Bladder microvascular endothelial cell (primary cell): ENCODE measurements around the gene RBM15B. TPM values are rescaled to one million over a fixed set of nuclear protein-coding genes. Genes with fewer than 3 reads are reported as not detected.

ENCODE experiments used
- total RNA-seq: library from RNA; depleted of rRNA; stranded (reverse); fragments of >200 nt; gene quantifications from 2 replicates; pipeline ENCODE4 v1.2.3, GENCODE V29; 2014

Gene RBM15B
- total RNA-seq: 24.3 and 33.9 TPM in 2 replicates

GRCh38 chr3:51391075-51391565 lies at the start of gene RBM15B:
Gene RBM15B (plus strand): TSS chr3:51391285. CDS start chr3:51391400, 115 bp downstream.

GRCh38 chr3:51384726-51385473 lies 6.2 kb upstream of the RBM15B start, which contains the start of gene MANF:
Gene MANF (plus strand): TSS chr3:51385291. CDS start chr3:51385343, 52 bp downstream.

Other genes starting within 250 kb of the RBM15B start
- 89.7 and 167 TPM in 2 replicates for gene MANF, start 6.0 kb upstream of the RBM15B start, total RNA-seq
- 10.0 and 27.8 TPM in 2 replicates for gene DCAF1, start 108.7 kb downstream of the RBM15B start, total RNA-seq
- gene RAD54L2, start 147.4 kb downstream of the RBM15B start, total RNA-seq: 10.4 and 25.4 TPM in 2 replicates